Measurements from ENCODE around the gene CMSS1. TPM values are rescaled to one million over a fixed set of nuclear protein-coding genes. Genes with fewer than 3 reads are reported as not detected.

Gene CMSS1
- total RNA-seq, 4 donors from 2014 or later: 11.2 to 16.3 (median 14.1) TPM

GRCh38 chr3:99856437-99857220 lies 39.0 kb downstream of the CMSS1 start:
- no peak for TF ChIP-seq POLR2A (IDR thresholded peaks at IDR 0.05; ENCODE audit: low read depth)
- no peak for TF ChIP-seq POLR2AphosphoS5 (IDR thresholded peaks at IDR 0.05)
- TF ChIP-seq, protein P1, sequence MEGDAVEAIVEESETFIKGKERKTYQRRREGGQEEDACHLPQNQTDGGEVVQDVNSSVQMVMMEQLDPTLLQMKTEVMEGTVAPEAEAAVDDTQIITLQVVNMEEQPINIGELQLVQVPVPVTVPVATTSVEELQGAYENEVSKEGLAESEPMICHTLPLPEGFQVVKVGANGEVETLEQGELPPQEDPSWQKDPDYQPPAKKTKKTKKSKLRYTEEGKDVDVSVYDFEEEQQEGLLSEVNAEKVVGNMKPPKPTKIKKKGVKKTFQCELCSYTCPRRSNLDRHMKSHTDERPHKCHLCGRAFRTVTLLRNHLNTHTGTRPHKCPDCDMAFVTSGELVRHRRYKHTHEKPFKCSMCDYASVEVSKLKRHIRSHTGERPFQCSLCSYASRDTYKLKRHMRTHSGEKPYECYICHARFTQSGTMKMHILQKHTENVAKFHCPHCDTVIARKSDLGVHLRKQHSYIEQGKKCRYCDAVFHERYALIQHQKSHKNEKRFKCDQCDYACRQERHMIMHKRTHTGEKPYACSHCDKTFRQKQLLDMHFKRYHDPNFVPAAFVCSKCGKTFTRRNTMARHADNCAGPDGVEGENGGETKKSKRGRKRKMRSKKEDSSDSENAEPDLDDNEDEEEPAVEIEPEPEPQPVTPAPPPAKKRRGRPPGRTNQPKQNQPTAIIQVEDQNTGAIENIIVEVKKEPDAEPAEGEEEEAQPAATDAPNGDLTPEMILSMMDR (IDR thresholded peaks at IDR 0.05): no peak
- TF ChIP-seq EP300 (IDR thresholded peaks at IDR 0.05): no peak
- peak overlapping the region; percentile 85 to 96 (median 94) for H3K27ac ChIP-seq (replicated peaks in 1 of 4)
- intact Hi-C loops (cut with DNase I): no loop called here
- H3K4me3 ChIP-seq: no peak overlapping the region
- peaks cover 0 to 62% (median 8%) of the 10 kb centered on the region in 4 donors for H3K36me3 ChIP-seq
- H3K9me3 ChIP-seq: peaks cover 0 to 5% (median 0%) of the 10 kb centered on the region in 4 donors
- no peaks in the 10 kb centered on the region for H3K27me3 ChIP-seq
- WGBS: 71% methylated on average over 3 of the region's 3 CpGs
- DNase-seq (ENCODE audit: extremely low spot score): no peak
- H3K4me1 ChIP-seq: peaks cover 37 to 90% (median 69%) of the 10 kb centered on the region in 4 donors

- Histone ChIP-seq H3K4me3 (no peak overlapping the region), H3K9me3 (no peaks in the 10 kb centered on the region), H3K27ac (replicated peaks in 1 of 4) (peak overlapping the region; percentile 85 to 96 (median 94)), H3K4me1 (peaks cover 40 to 94% (median 76%) of the 10 kb centered on the region in 4 donors), H3K27me3 (no peaks in the 10 kb centered on the region), H3K36me3 (peaks cover 0 to 68% (median 9%) of the 10 kb centered on the region in 4 donors)
- 45% methylated on average over 1 of the region's 1 CpG for WGBS
- intact Hi-C loops (cut with DNase I): no loop called here
- no peak for TF ChIP-seq EP300 (IDR thresholded peaks at IDR 0.05)
- TF ChIP-seq POLR2AphosphoS5 (IDR thresholded peaks at IDR 0.05): peak in 1 of 2 donors; percentile 14
- TF ChIP-seq POLR2A (IDR thresholded peaks at IDR 0.05; ENCODE audit: low read depth): no peak
- TF ChIP-seq, protein P1 (IDR thresholded peaks at IDR 0.05): no peak
- no peak for DNase-seq (ENCODE audit: extremely low spot score)
Measured at GRCh38 chr3:99857278-99857677, 39.6 kb downstream of the CMSS1 start.

GRCh38 chr3:99858469-99858868 lies 40.8 kb downstream of the CMSS1 start:
- TF ChIP-seq EP300 (IDR thresholded peaks at IDR 0.05) (no peak), POLR2AphosphoS5 (IDR thresholded peaks at IDR 0.05) (no peak), POLR2A (IDR thresholded peaks at IDR 0.05; ENCODE audit: low read depth) (no peak)
- TF ChIP-seq, protein P1 (IDR thresholded peaks at IDR 0.05): no peak
- no peaks in the 10 kb centered on the region for H3K9me3 ChIP-seq
- H3K36me3 ChIP-seq: peaks cover 0 to 76% (median 18%) of the 10 kb centered on the region in 4 donors
- no peaks in the 10 kb centered on the region for H3K27me3 ChIP-seq
- no peak overlapping the region for H3K4me3 ChIP-seq
- H3K27ac ChIP-seq (replicated peaks in 1 of 4): peak overlapping the region; percentile 85 to 96 (median 94)
- intact Hi-C loops (cut with DNase I): no loop called here
- peaks cover 40 to 99% (median 86%) of the 10 kb centered on the region in 4 donors for H3K4me1 ChIP-seq
- no peak for DNase-seq (ENCODE audit: extremely low spot score)
- WGBS: 39% methylated on average over 2 of the region's 2 CpGs

DNA sequence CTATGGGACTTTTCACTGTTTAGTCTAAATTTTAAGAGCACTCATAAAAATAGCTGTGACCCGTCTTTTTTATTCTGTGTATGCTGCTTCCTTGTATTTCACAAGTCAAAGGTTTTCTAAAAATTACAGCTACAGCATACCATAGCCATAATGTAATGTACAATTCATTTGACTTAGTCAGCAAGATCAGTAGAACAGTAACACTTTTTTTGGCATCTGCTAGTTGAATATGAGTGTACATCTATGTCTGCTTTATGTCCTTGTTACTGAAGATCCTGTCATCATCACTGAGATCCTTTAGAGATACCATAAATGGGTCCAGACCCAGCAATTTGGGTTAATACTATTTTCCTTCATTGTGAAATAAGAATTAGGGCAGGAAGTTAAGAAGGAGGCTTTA lies 42.2 kb downstream of the CMSS1 start:
- H3K4me3 ChIP-seq: no peak overlapping the region
- no peak for TF ChIP-seq EP300 (IDR thresholded peaks at IDR 0.05)
- peak in 1 of 2 donors; percentile 88 for TF ChIP-seq POLR2AphosphoS5 (IDR thresholded peaks at IDR 0.05)
- H3K27me3 ChIP-seq: no peaks in the 10 kb centered on the region
- peaks cover 44 to 99% (median 88%) of the 10 kb centered on the region in 4 donors for H3K4me1 ChIP-seq
- peaks cover 0 to 86% (median 14%) of the 10 kb centered on the region in 4 donors for H3K36me3 ChIP-seq
- H3K27ac ChIP-seq (replicated peaks in 1 of 4): peak overlapping the region; percentile 85 to 96 (median 94)
- no peaks in the 10 kb centered on the region for H3K9me3 ChIP-seq
- intact Hi-C loops (cut with DNase I): no loop called here
- 11% methylated on average over 1 of the region's 1 CpG for WGBS
- DNase-seq (ENCODE audit: extremely low spot score): no peak

GRCh38 chr3:99861216-99861615 lies 43.6 kb downstream of the CMSS1 start:
- Histone ChIP-seq H3K4me3 (no peak overlapping the region), H3K27ac (replicated peaks in 1 of 4) (peak overlapping the region; percentile 85 to 96 (median 94)), H3K36me3 (peaks cover 0 to 82% (median 12%) of the 10 kb centered on the region in 4 donors), H3K9me3 (no peaks in the 10 kb centered on the region), H3K27me3 (no peaks in the 10 kb centered on the region), H3K4me1 (peaks cover 45 to 100% (median 97%) of the 10 kb centered on the region in 4 donors)
- 50% methylated on average over 1 of the region's 1 CpG for WGBS
- TF ChIP-seq POLR2A (IDR thresholded peaks at IDR 0.05; ENCODE audit: low read depth) (no peak), POLR2AphosphoS5 (IDR thresholded peaks at IDR 0.05) (peak in 1 of 2 donors; percentile 8), EP300 (IDR thresholded peaks at IDR 0.05) (no peak)
- TF ChIP-seq, protein P1 (IDR thresholded peaks at IDR 0.05): no peak
- no peak for DNase-seq (ENCODE audit: extremely low spot score)
- intact Hi-C loops (cut with DNase I): no loop called here

All from esophagus muscularis mucosa (tissue), 4 donors.